ENCODE results near the gene COL25A1.

DNA sequence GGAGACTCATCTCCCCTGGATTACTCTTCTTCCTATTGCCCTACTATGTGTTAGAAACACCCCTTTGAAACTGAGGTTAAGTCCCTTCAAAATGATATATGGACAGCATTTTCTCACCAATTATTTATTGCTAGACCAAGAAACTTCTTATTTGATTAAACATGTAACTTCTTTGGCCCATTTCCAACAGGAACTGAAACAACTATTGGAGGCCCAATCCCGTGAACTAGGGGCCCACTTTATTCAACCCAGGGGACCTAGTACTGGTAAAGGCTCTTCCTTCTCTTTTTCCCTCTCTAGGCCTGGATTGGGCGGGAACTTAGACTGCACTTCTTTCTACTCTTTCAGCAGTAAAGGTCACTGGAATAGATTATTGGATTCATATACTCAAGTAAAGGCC, 16.7 kb upstream of the COL25A1 start:
- TF ChIP-seq, protein P1, sequence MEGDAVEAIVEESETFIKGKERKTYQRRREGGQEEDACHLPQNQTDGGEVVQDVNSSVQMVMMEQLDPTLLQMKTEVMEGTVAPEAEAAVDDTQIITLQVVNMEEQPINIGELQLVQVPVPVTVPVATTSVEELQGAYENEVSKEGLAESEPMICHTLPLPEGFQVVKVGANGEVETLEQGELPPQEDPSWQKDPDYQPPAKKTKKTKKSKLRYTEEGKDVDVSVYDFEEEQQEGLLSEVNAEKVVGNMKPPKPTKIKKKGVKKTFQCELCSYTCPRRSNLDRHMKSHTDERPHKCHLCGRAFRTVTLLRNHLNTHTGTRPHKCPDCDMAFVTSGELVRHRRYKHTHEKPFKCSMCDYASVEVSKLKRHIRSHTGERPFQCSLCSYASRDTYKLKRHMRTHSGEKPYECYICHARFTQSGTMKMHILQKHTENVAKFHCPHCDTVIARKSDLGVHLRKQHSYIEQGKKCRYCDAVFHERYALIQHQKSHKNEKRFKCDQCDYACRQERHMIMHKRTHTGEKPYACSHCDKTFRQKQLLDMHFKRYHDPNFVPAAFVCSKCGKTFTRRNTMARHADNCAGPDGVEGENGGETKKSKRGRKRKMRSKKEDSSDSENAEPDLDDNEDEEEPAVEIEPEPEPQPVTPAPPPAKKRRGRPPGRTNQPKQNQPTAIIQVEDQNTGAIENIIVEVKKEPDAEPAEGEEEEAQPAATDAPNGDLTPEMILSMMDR (IDR thresholded peaks at IDR 0.05; ENCODE audit: low read depth, low read length), result no peak
- no peak for TF ChIP-seq MYC (IDR thresholded peaks at IDR 0.05; ENCODE audit: low read depth, low read length)

All from NB4 (cell line).